HG03457 (cell line): ENCODE data around the gene SGF29.
"Not testable (repeated sequence)": the region's sequence is repeated elsewhere in the genome, so short reads cannot be mapped to it uniquely, and the experiment has no call there.

Experiments used
- ATAC-seq: cut with Tn5 transposase; IDR thresholded peaks from one replicate; pipeline ENCODE4 v1.9.1; 2021; ENCODE audit warnings: moderate number of reproducible peaks; ENCODE audit not compliant: unreplicated experiment

Gene SGF29

GRCh38 chr16:28532940-28533647 lies 20.6 kb upstream of the SGF29 start:
- no peak for ATAC-seq

DNA sequence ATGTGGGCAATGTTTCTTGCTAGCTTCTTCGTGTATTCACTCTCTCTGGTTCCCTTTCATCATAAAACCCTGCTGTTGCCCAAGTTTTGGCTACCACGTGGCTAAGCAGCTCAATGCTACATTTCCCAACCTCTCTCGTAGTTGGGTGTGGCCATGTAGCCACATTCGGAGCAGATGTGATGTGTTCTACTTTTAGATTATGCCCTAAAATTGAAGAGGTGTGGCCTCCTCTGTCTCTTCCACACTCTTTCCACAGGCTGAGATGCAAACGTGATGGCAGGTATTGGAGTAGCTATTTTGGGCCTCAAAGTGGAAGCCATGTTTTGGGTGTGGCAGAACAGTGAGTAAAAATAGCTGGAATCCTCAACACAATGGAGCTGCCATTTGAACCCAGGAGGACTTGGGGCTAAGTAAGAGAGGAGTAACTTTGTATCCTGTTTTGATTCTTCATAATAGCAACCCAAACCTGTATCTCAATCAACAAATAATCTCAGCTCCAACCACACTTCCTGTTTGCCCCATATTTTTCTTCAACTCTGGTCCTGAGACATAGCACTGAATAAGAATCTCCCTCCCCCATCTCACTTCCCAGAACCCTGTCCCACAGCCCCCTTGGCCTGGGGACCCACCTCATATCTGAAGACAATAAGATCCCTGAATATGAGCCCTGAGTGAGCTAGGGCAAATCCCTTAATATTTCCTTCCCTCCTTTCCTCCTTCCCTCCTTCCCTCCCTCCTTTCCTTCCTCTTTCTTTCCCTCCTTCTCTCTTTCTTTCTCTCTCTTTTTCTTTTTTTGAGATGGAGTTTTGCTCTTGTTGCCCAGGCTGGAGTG lies 19.0 kb upstream of the SGF29 start:
- ATAC-seq: no peak

DNA sequence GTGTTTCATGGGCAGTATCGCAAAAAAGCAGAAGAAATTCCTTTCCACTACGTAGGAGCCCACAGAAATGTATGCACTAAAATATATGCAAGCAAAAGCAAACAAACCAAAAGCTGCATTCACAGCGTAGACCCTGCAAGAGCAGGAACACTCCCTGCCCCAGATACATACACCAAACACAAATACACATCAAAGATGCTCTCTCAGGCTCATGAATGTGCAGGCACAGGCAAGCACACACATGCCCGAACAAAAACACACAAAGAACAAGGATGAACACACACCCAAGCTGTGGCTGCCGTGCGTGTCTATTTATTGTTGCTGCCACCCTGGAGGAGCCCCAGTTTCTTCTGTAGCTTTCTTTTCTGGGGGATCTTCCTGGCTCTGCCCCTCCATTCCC lies 16.6 kb upstream of the SGF29 start:
- ATAC-seq: no peak

GRCh38 chr16:28537964-28538732 lies 15.6 kb upstream of the SGF29 start:
- ATAC-seq: no peak

GRCh38 chr16:28538733-28539596 lies 14.8 kb upstream of the SGF29 start, which contains the start of gene NUPR1:
NUPR1 (minus strand) TSS chr16:28538974; CDS start chr16:28538907, 67 bp downstream.
- ATAC-seq: no peak

DNA sequence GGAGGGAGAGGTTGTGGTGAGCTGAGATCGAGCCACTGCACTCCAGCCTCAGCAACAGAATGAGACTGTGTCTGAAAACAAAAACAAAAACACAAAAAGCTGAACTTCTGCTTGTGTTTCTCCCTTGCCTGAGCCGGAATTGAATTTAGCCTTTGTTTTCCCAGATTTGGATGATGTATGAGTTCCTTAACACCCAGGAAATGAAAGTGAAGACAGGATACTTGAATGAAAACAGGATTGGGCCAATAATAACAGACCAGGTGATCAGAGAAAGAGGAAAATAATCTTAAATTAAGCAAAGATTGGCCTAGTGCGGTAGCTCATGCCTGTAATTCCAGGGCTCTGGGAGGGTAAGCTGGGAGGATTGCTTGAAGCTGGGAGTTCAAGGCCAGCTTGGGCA lies 13.4 kb upstream of the SGF29 start:
- ATAC-seq: no peak

DNA sequence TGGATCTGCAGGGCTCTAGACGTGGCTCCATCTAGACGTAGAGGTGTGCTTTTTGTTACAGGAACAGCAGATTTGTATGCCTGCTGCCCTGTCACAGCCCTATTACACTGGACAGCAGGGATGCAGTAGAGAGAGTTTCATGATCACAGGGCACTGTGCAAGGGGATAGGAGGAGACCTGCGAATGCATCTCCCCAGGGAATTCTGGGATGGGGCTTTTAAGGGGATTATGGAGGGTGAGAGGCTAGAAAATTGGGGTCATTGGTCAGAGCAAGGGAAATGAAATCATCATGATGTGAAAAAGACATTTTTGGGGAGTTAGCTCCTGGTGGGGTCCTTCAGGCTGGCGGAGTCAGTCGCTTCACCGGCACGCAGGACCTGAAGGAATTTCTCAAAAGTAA lies 11.1 kb upstream of the SGF29 start:
- ATAC-seq: no peak

- no peak for ATAC-seq
These were observed 10.6 kb upstream of the SGF29 start for GRCh38 chr16:28543072-28543471.

GRCh38 chr16:28544998-28545397 lies 8.7 kb upstream of the SGF29 start:
- ATAC-seq: no peak

GRCh38 chr16:28545964-28546363 lies 7.8 kb upstream of the SGF29 start:
- not testable (repeated sequence) for ATAC-seq

GRCh38 chr16:28546626-28547025 lies 7.1 kb upstream of the SGF29 start:
- ATAC-seq: no peak

GRCh38 chr16:28548306-28548802 lies 5.4 kb upstream of the SGF29 start:
- no peak for ATAC-seq

GRCh38 chr16:28549301-28549899 lies 4.3 kb upstream of the SGF29 start:
- ATAC-seq: no peak

DNA sequence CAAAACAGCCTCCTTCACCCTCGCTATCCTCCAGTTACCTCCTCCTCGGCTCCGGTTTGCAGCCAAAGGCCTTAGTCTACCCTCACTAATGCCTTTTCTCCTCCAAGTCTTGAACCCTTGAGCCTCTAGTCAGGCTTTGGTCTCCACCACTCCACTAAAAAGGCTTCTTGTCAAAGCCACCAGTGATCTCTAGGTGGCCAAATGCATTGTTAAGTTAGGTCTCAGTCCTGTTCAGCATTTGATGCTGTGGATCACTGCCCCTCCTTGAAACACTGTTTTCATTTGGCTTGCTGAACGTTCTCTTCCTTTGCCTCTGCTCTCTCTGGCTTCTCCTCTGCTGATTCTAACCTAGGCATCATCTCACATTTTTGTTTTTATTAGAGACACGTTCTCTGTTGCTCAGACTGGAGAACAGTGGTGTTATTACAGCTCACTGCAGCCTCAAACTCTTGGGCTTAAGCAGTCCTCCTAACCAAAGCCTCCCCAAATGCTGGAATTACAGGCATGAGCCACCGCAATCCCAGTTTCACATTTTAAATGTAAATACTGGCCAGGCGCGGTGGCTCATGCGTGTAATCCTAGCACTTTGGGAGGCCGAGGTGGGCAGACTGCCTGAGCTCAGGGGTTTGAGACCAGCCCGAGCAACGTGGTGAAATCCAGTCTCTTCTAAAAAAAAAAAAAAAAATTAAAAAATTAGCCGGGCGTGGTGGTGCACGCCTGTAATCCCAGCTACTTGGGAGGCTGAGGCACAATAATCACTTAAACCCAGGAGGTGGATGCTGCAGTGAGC lies 1.1 kb downstream of the SGF29 start:
- ATAC-seq: no peak

- ATAC-seq: no peak
These were observed 1.8 kb downstream of the SGF29 start for GRCh38 chr16:28555561-28555960.

DNA sequence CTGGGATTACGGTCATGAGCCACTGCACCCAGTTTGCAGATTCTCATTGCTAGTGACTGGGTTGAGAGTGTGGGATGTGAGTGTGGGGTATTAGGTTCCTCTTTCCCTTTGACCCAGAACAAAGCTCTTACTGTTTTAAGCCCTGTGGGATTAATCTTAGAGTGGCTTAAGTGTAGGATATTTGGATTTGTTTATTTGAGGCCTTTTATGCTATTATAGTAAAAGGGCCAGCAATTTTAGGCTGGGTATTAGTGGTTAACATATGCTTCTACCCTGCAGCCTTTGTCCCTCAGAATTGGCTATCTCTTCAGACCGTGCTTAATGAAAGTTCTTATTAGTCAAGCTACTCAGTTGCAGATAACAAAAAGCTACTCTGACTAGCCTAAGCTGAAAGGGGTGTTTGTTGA lies 3.2 kb downstream of the SGF29 start:
- ATAC-seq: no peak

DNA sequence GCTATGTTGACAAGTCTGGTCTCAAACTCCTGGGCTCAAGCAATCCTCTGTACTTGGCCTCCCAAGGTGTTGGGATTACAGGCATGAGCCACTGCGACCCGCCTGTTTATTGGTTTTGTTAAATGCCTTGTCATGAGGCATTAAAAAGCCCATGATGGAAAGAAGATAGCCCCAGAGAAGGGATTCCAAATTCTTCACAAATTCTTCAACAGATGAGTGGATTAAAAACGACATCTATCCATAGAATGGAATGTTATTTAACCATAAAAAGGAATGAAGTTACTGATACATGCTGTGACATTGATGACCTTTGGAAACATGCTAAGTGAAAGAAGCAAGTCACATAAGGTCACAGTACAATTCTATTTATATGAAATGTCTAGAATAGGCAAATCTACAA lies 4.7 kb downstream of the SGF29 start:
- no peak for ATAC-seq

DNA sequence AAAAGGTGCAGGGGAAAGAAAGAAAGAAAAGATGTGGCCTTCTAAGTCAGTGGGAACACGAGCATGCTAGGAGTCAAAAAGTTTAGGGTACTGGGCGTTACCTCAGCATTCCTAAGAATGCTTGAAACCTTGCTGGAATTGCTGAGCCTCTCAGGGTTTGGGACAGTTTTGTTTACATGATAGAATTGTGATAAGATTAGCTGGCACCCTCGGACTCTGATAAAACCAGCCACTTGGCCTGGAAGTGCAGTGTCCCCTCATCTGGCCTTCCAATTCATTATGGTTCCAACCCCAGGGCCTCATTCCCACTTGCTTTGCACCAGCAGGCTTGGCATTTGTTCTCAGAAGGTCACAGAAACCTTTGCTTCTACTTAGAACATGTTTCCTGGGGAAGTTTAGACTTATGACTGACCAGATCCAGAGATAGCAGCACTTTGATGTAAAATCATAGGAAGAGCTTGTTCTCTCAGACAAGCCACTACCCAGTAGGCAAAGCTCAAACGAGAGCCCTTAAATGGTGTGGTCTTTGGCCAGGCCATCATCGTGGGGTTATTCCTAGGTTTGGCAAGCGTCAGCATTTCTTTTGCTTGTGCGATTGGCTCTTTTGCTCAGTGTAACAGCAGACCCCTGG lies 8.0 kb downstream of the SGF29 start:
- no peak for ATAC-seq

GRCh38 chr16:28562199-28562598 lies 8.5 kb downstream of the SGF29 start:
- no peak for ATAC-seq
